Measurements from ENCODE around the gene SIAH2.

SIAH2 gene

DNA sequence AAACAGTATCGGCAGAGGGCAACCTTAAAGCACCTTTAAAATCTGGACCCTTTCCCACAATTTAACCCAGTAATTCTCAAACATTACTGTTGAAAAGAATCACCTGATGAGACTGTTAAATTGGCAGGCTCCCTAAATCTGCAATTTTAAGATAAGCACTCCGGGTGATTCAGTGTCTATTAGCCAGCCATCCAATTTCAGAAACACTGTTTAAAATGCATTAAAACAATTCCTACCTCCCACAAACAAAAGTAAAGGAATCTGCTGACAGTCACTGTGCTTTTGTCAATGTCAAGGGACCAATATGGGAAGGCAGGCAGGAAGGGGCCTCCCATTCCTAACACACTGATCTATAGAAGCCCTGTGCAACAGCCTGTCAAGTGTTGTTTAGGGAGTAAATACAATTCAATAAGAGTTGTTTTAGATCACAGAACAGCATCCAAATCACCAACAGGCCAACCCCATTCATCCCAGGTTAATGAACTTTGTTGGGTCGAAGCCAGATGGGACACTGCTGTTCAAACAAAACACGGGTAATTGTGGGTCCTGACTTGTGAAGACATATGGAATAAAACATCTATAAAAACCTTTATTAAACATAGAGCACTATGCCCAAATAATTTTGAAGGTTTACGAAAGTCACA, 21.4 kb downstream of the SIAH2 start:
- Histone ChIP-seq H3K9me3 (ENCODE audit: control insufficient read depth in 2 of 2, low read length in 2 of 2) (no peaks in the 10 kb centered on the region), H3K4me3 (ENCODE audit: low read length in 2 of 2) (no peak overlapping the region), H3K4me1 (ENCODE audit: control insufficient read depth, insufficient read depth, low read length) (peaks cover 4% of the 10 kb centered on the region), H3K9ac (ENCODE audit: low read length in 2 of 2) (no peak overlapping the region), H3K27me3 (ENCODE audit: control insufficient read depth in 1 of 2, insufficient read depth in 2 of 2, low read length in 2 of 2) (no peaks in the 10 kb centered on the region), H3K36me3 (ENCODE audit: control insufficient read depth in 2 of 2, insufficient read depth in 2 of 2, low read length in 2 of 2) (peaks cover 11 to 12% of the 10 kb centered on the region in 2 donors), H3K27ac (ENCODE audit: low read length) (no peak overlapping the region)

DNA sequence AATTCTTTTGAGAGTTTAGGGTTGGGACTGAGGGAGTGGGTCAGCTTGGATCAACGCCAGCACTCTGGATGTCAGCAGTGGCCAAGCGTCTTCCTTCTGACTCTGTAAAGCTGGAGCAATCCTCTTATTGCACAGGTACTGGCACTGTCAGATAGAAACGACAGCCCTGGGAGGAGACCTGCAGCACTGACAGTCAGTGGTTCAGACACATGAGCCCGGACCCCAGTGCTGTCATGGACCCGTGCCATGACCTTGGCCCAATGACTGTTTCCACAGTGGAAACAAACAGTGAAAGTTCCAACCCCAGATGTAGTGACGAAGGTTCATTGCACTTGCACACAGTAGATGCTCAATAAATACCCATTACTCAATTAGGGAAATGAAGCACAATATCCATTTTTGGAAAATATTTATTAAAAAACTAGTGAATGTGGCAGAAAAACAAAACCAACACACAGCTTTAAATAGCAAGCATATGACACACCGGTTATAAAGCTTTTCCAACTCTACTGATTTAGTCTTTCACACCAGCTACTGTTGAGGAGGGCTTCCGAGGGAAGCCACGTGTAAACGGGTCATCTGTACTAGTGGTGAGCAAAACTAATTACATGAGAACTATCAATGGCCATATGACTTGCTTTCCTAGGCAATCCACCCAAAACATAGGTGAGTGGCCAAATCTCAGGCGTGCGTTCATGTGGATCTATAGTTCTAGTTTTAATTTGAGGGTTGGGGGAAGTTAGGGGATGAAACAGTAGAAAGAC, 22.1 kb downstream of the SIAH2 start:
- no peak overlapping the region for H3K9ac ChIP-seq (ENCODE audit: low read length in 2 of 2)
- no peaks in the 10 kb centered on the region for H3K9me3 ChIP-seq (ENCODE audit: control insufficient read depth in 2 of 2, low read length in 2 of 2)
- H3K4me3 ChIP-seq (ENCODE audit: low read length in 2 of 2): no peak overlapping the region
- no peaks in the 10 kb centered on the region for H3K27me3 ChIP-seq (ENCODE audit: control insufficient read depth in 1 of 2, insufficient read depth in 2 of 2, low read length in 2 of 2)
- H3K4me1 ChIP-seq (ENCODE audit: control insufficient read depth, insufficient read depth, low read length): peaks cover 4% of the 10 kb centered on the region
- no peak overlapping the region for H3K27ac ChIP-seq (ENCODE audit: low read length)
- H3K36me3 ChIP-seq (ENCODE audit: control insufficient read depth in 2 of 2, insufficient read depth in 2 of 2, low read length in 2 of 2): peaks cover 11 to 12% of the 10 kb centered on the region in 2 donors

DNA sequence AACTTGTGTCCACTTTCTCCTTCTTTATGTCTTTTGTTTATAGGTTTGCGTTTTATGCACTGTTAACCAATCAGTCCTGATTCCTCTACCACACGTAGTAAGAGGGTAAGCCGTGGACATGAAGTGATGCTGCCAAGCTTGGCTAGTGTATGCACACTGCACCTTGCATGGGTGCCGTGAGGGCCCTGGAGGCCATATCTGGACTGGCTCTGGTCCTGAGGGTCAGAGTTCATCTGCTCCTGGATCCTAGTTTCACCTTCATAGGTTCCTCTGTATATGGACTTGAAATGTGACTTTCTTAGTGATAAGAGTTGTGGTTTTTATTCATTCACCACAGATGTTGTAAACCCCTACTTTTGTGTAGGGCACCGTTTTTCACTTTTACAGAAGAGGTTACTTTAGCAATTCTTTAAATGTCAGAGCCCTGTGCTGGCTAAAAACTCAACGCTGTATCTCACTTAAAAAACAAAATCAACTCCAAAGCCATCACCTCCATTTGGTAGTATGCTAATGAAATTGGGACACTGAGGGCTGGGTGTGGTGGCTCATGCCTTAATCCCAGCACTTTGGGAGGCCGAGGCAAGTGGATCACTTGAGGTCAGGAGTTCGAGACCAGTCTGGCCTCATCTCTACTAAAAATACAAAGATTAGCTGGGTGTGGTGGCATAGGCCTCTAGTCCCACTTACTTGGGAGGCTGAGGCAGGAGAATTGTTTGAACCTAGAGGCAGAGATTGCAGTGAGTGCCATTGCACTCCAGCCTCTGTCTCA, 22.9 kb downstream of the SIAH2 start:
- Histone ChIP-seq H3K4me1 (ENCODE audit: control insufficient read depth, insufficient read depth, low read length) (peaks cover 4% of the 10 kb centered on the region), H3K27ac (ENCODE audit: low read length) (no peak overlapping the region), H3K36me3 (ENCODE audit: control insufficient read depth in 2 of 2, insufficient read depth in 2 of 2, low read length in 2 of 2) (peaks cover 11 to 12% of the 10 kb centered on the region in 2 donors), H3K4me3 (ENCODE audit: low read length in 2 of 2) (no peak overlapping the region), H3K9me3 (ENCODE audit: control insufficient read depth in 2 of 2, low read length in 2 of 2) (no peaks in the 10 kb centered on the region), H3K27me3 (ENCODE audit: control insufficient read depth in 1 of 2, insufficient read depth in 2 of 2, low read length in 2 of 2) (no peaks in the 10 kb centered on the region), H3K9ac (ENCODE audit: low read length in 2 of 2) (no peak overlapping the region)

DNA sequence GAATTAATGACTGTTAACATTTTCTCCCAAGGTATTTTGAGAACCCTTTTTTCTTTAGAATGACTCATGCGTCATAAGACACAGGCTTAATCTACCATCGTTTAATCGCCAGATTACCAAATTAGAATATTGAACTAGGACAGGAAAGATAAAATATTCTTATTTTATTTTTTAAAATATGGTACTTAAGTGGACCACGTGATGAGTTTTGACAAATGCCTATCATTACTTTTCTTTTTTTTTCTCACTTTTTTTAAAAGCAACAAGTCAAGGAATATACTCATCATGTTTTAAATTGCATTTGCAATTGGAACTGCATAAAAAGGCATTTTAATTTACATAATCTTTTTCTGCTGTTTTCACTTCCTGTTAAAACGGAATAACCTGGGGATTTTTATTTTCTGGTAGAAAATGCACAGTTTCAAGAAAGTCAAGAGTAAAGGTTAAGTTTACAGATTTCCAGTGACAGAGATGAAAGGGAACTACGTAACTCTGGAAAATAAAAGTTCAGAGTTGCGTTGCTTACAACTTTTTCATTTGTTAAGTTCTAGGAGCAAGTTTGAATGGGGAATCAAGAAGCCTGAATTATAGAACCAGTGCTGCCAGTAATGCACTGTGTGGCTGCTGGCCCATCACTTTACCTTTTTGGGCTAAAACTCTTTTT, 23.6 kb downstream of the SIAH2 start:
- no peak overlapping the region for H3K9ac ChIP-seq (ENCODE audit: low read length in 2 of 2)
- no peaks in the 10 kb centered on the region for H3K27me3 ChIP-seq (ENCODE audit: control insufficient read depth in 1 of 2, insufficient read depth in 2 of 2, low read length in 2 of 2)
- H3K27ac ChIP-seq (ENCODE audit: low read length): no peak overlapping the region
- no peak overlapping the region for H3K4me3 ChIP-seq (ENCODE audit: low read length in 2 of 2)
- no peaks in the 10 kb centered on the region for H3K9me3 ChIP-seq (ENCODE audit: control insufficient read depth in 2 of 2, low read length in 2 of 2)
- peaks cover 4% of the 10 kb centered on the region for H3K4me1 ChIP-seq (ENCODE audit: control insufficient read depth, insufficient read depth, low read length)
- peaks cover 11 to 12% of the 10 kb centered on the region in 2 donors for H3K36me3 ChIP-seq (ENCODE audit: control insufficient read depth in 2 of 2, insufficient read depth in 2 of 2, low read length in 2 of 2)

DNA sequence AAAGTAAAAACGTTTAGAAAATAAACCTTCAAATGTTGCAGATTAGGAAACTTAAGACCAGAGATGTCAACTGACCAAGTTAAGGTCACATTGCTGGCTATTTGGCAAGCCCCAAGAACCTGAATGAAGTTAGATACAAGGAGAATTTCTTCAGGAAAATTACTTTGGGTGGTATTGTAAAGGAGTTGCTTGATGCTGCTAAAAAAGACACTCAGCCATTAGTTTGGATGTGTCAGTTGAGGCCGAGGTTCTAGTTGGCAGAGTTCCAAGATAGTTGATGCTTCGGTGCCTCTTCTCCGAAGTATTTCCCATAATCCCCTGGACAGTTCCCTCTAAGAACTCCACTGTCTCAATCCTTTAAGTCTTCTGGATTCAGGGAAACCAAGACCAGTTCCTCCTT, 24.3 kb downstream of the SIAH2 start:
- Histone ChIP-seq H3K4me1 (ENCODE audit: control insufficient read depth, insufficient read depth, low read length) (peaks cover 3% of the 10 kb centered on the region), H3K36me3 (ENCODE audit: control insufficient read depth in 2 of 2, insufficient read depth in 2 of 2, low read length in 2 of 2) (peaks cover 11 to 12% of the 10 kb centered on the region in 2 donors), H3K9me3 (ENCODE audit: control insufficient read depth in 2 of 2, low read length in 2 of 2) (no peaks in the 10 kb centered on the region), H3K4me3 (ENCODE audit: low read length in 2 of 2) (no peak overlapping the region), H3K9ac (ENCODE audit: low read length in 2 of 2) (no peak overlapping the region), H3K27ac (ENCODE audit: low read length) (no peak overlapping the region), H3K27me3 (ENCODE audit: control insufficient read depth in 1 of 2, insufficient read depth in 2 of 2, low read length in 2 of 2) (no peaks in the 10 kb centered on the region)

DNA sequence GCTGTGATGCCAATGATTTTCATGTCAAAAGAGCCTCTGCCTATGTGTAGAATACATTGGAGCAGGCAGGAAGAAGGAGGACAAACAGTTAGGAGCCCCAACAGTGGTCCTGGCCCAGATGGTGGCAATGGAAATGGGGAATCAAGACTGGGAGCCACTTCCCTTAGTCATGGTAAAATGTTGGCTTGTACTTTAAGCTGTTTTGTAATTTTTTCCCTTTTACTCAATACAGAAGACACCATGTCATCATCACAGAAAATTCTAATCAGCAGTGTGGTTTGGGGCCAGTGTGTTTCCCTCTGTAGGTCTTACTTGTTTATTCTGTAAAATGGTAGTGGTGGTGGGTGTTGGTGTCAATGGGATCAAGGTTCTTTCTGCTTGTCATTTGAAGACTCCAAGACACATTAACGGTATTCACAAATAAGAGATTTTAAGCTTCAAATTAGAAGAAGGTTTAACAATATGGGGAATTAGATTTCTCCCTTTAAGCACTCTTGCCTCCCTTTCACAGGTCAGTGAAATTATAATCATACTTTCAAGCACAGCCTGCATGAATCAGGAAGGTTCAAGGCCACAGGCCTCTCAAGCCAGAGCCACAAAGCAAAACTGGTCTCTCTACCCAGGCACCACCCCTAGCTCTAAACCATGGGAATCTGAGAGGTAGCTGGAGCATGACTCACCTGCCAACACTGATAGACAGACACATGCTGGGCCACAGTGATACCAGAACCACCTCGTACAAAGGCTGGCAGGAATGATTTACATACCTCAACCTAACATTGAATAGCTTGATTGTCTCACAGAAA, 24.9 kb downstream of the SIAH2 start:
- Histone ChIP-seq H3K9me3 (ENCODE audit: control insufficient read depth in 2 of 2, low read length in 2 of 2) (no peaks in the 10 kb centered on the region), H3K4me3 (ENCODE audit: low read length in 2 of 2) (no peak overlapping the region), H3K4me1 (ENCODE audit: control insufficient read depth, insufficient read depth, low read length) (no peaks in the 10 kb centered on the region), H3K36me3 (ENCODE audit: control insufficient read depth in 2 of 2, insufficient read depth in 2 of 2, low read length in 2 of 2) (peaks cover 11 to 12% of the 10 kb centered on the region in 2 donors), H3K9ac (ENCODE audit: low read length in 2 of 2) (no peak overlapping the region), H3K27me3 (ENCODE audit: control insufficient read depth in 1 of 2, insufficient read depth in 2 of 2, low read length in 2 of 2) (no peaks in the 10 kb centered on the region), H3K27ac (ENCODE audit: low read length) (no peak overlapping the region)

DNA sequence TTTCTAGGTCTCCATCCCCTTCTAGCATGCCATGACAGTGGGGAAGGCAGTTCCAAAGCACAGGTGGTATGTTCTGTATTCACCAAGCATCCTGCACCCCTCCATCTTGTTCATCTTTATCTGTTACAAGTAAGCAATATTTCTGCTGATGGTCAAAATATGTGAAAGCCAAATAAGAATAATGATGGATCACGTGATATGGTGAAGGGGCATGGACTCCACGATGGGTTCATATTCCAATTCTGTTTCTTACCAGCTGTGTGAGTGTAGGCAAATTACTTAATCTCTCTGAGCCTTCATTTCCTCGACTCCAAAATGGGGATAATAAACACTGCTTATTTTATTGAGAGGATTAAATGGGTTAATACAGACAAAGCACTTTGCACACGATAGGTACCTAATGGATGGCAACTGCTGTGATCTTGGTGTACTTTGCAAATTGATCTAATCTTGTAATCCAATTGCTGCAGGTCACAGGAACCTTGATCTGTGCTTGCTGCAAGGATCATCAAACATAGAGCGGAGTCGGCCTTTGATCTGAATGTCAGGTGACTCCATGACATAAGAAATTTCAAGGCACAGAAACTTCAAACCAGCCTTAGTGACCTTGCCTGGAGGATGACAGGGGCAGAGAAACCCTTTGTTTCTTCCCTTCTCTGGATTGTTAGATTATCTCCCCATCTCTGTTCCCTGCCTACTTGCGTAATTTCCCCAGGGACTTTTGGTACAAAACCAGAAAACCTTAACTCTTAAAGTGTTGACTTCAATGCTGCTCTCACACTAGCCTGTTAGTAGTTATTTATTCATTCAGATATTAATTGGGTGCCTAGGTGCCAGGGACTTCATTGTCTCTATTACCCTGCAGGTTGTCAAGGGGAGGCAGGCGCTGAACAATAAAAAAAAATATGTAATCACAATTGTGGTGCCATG, 25.8 kb downstream of the SIAH2 start:
- Histone ChIP-seq H3K27me3 (ENCODE audit: control insufficient read depth in 1 of 2, insufficient read depth in 2 of 2, low read length in 2 of 2) (no peaks in the 10 kb centered on the region), H3K9me3 (ENCODE audit: control insufficient read depth in 2 of 2, low read length in 2 of 2) (no peaks in the 10 kb centered on the region), H3K27ac (ENCODE audit: low read length) (no peak overlapping the region), H3K9ac (ENCODE audit: low read length in 2 of 2) (no peak overlapping the region), H3K36me3 (ENCODE audit: control insufficient read depth in 2 of 2, insufficient read depth in 2 of 2, low read length in 2 of 2) (peaks cover 5 to 9% of the 10 kb centered on the region in 2 donors), H3K4me3 (ENCODE audit: low read length in 2 of 2) (no peak overlapping the region), H3K4me1 (ENCODE audit: control insufficient read depth, insufficient read depth, low read length) (no peaks in the 10 kb centered on the region)

DNA sequence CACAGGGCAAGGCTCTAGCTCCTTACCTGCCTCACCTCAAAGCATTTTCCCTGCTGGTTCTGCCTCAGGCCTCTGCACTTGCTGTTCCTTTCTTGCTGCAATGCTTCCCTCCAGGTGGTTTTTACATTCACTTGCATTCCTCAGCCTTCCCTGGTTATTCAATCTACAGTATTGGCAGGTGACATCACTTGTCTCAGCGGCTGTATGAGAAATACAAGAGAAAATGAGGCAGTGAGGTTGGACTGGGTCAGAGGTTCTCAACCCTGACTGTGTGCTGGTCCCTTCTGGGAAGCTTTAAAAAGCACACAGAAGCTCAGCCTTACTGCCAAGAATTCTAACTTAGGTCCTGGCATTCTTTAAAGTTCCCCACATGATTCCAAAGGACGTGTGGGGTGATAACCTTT, 26.7 kb downstream of the SIAH2 start:
- Histone ChIP-seq H3K4me1 (ENCODE audit: control insufficient read depth, insufficient read depth, low read length) (no peaks in the 10 kb centered on the region), H3K27me3 (ENCODE audit: control insufficient read depth in 1 of 2, insufficient read depth in 2 of 2, low read length in 2 of 2) (no peaks in the 10 kb centered on the region), H3K4me3 (ENCODE audit: low read length in 2 of 2) (no peak overlapping the region), H3K9me3 (ENCODE audit: control insufficient read depth in 2 of 2, low read length in 2 of 2) (no peaks in the 10 kb centered on the region), H3K9ac (ENCODE audit: low read length in 2 of 2) (no peak overlapping the region), H3K36me3 (ENCODE audit: control insufficient read depth in 2 of 2, insufficient read depth in 2 of 2, low read length in 2 of 2) (peaks cover 2 to 3% of the 10 kb centered on the region in 2 donors), H3K27ac (ENCODE audit: low read length) (no peak overlapping the region)

DNA sequence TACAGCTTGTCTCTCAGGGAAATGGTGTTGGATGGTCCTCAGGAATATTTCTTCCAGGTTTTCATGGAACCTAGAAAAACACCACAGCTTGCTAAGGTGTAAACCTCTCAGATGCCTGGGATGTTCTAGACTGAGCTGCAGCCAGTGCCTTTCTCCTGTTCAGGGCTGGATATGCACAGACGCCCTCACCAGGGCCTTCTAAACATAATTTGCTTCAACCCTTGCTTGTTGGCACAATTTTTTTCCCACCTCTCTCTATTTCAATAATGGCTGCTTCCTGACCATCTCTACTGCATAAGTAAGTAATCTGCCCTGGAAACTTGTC, 28.2 kb downstream of the SIAH2 start:
- H3K4me3 ChIP-seq (ENCODE audit: low read length in 2 of 2): no peak overlapping the region
- H3K36me3 ChIP-seq (ENCODE audit: control insufficient read depth in 2 of 2, insufficient read depth in 2 of 2, low read length in 2 of 2): no peaks in the 10 kb centered on the region
- H3K27me3 ChIP-seq (ENCODE audit: control insufficient read depth in 1 of 2, insufficient read depth in 2 of 2, low read length in 2 of 2): no peaks in the 10 kb centered on the region
- no peaks in the 10 kb centered on the region for H3K4me1 ChIP-seq (ENCODE audit: control insufficient read depth, insufficient read depth, low read length)
- no peak overlapping the region for H3K9ac ChIP-seq (ENCODE audit: low read length in 2 of 2)
- no peaks in the 10 kb centered on the region for H3K9me3 ChIP-seq (ENCODE audit: control insufficient read depth in 2 of 2, low read length in 2 of 2)
- H3K27ac ChIP-seq (ENCODE audit: low read length): no peak overlapping the region
